WERI-Rb-1 (cell line): Measurements from ENCODE around the gene EFNA2.
A peak's percentile ranks its signal among the peaks of the same experiment; 100 is the strongest.

Source experiments
- DNase-seq: peaks from one replicate; pipeline ENCODE4 v3.0.0-alpha.2; 2020
- H3K27ac ChIP-seq: fragments of 250-450 bp; sonication (Bioruptor Pico); 2 replicates; pipeline ENCODE4 v1.5.1; 2020; ENCODE audit warnings: mild to moderate bottlenecking, moderate library complexity
- H3K27me3 ChIP-seq: fragments of 250-450 bp; sonication (Bioruptor Pico); 2 replicates; pipeline ENCODE4 v1.5.1; 2021; ENCODE audit warnings: mild to moderate bottlenecking, low read depth, moderate library complexity; ENCODE audit not compliant: insufficient read depth, severe bottlenecking
- H3K36me3 ChIP-seq: fragments of 250-450 bp; sonication (Bioruptor Pico); 2 replicates; pipeline ENCODE4 v1.5.1; 2020; ENCODE audit warnings: mild to moderate bottlenecking, moderate library complexity
- H3K4me3 ChIP-seq: 2 replicates; pipeline ENCODE4 v1.5.1; 2011; ENCODE audit warnings: low read depth, mild to moderate bottlenecking, control low read depth, low read length
- H3K9me3 ChIP-seq: fragments of 250-450 bp; sonication (Bioruptor Pico); 2 replicates; pipeline ENCODE4 v1.5.1; 2021; ENCODE audit warnings: mild to moderate bottlenecking, moderate library complexity; ENCODE audit not compliant: severe bottlenecking
- CTCF ChIP-seq: IDR thresholded peaks from 2 replicates; pipeline ENCODE4 v1.5.1; 2011; ENCODE audit warnings: low read depth, mild to moderate bottlenecking, control low read depth, inconsistent platforms, low read length

Gene EFNA2

GRCh38 chr19:1252221-1252820 lies 33.4 kb upstream of the EFNA2 start:
- Histone ChIP-seq H3K27me3 (no peaks in the 10 kb centered on the region), H3K36me3 (peaks cover 68% of the 10 kb centered on the region), H3K4me3 (no peak overlapping the region), H3K9me3 (no peaks in the 10 kb centered on the region), H3K27ac (peak overlapping the region; percentile 16; the same call in 1 of the 2 replicates)
- no peak for TF ChIP-seq CTCF
- no peak for DNase-seq

- TF ChIP-seq CTCF: no peak
- Histone ChIP-seq H3K4me3 (no peak overlapping the region), H3K27me3 (no peaks in the 10 kb centered on the region)
These were observed 32.7 kb upstream of the EFNA2 start for GRCh38 chr19:1252821-1253513.

GRCh38 chr19:1253514-1254080 lies 32.1 kb upstream of the EFNA2 start:
- Histone ChIP-seq H3K4me3 (no peak overlapping the region), H3K9me3 (no peaks in the 10 kb centered on the region), H3K27me3 (no peaks in the 10 kb centered on the region), H3K27ac (no peak overlapping the region), H3K36me3 (peaks cover 77% of the 10 kb centered on the region)
- DNase-seq: no peak
- no peak for TF ChIP-seq CTCF

More at GRCh38 chr19:1252821-1253513, 32.7 kb upstream of the EFNA2 start:
- no peaks in the 10 kb centered on the region for H3K9me3 ChIP-seq
- DNase-seq: no peak
- H3K36me3 ChIP-seq: peaks cover 73% of the 10 kb centered on the region
- peak overlapping the region; percentile 16; the same call in 1 of the 2 replicates for H3K27ac ChIP-seq

GRCh38 chr19:1254081-1254527 lies 31.6 kb upstream of the EFNA2 start:
- Histone ChIP-seq H3K36me3 (peaks cover 77% of the 10 kb centered on the region), H3K9me3 (no peaks in the 10 kb centered on the region), H3K27ac (no peak overlapping the region), H3K4me3 (no peak overlapping the region), H3K27me3 (no peaks in the 10 kb centered on the region)
- no peak for TF ChIP-seq CTCF
- no peak for DNase-seq

GRCh38 chr19:1254530-1255185 lies 31.0 kb upstream of the EFNA2 start:
- H3K27ac ChIP-seq: no peak overlapping the region
- DNase-seq: no peak
- H3K36me3 ChIP-seq: peaks cover 77% of the 10 kb centered on the region
- no peaks in the 10 kb centered on the region for H3K9me3 ChIP-seq
- H3K27me3 ChIP-seq: no peaks in the 10 kb centered on the region
- no peak for TF ChIP-seq CTCF
- no peak overlapping the region for H3K4me3 ChIP-seq
